Osteocyte (in vitro differentiated cells): Measurements from ENCODE around the gene RBM4. TPM values are rescaled to one million over a fixed set of nuclear protein-coding genes. Genes with fewer than 3 reads are reported as not detected.
"Not testable (repeated sequence)": the region's sequence is repeated elsewhere in the genome, so short reads cannot be mapped to it uniquely, and the experiment has no call there.

Experiments
- DNase-seq: peaks from one replicate; pipeline ENCODE4 v3.0.0; 2021; ENCODE audit warnings: mixed read lengths; ENCODE audit not compliant: unreplicated experiment; ENCODE audit errors: extremely low spot score
- H3K27ac Mint-ChIP-seq: one replicate; pipeline ENCODE4 v1.8.0; 2021; ENCODE audit warnings: mild to moderate bottlenecking, mixed read lengths; ENCODE audit not compliant: unreplicated experiment
- H3K27me3 Mint-ChIP-seq: one replicate; pipeline ENCODE4 v1.8.0; 2021; ENCODE audit warnings: mixed read lengths; ENCODE audit not compliant: unreplicated experiment
- H3K36me3 Mint-ChIP-seq: one replicate; pipeline ENCODE4 v1.8.0; 2021; ENCODE audit warnings: mixed read lengths; ENCODE audit not compliant: unreplicated experiment
- H3K4me1 Mint-ChIP-seq: one replicate; pipeline ENCODE4 v1.8.0; 2021; ENCODE audit warnings: mixed read lengths; ENCODE audit not compliant: unreplicated experiment
- H3K4me3 Mint-ChIP-seq: one replicate; pipeline ENCODE4 v1.8.0; 2021; ENCODE audit warnings: mild to moderate bottlenecking, moderate library complexity, mixed read lengths; ENCODE audit not compliant: unreplicated experiment
- H3K9me3 Mint-ChIP-seq: one replicate; pipeline ENCODE4 v1.8.0; 2021; ENCODE audit warnings: mixed read lengths; ENCODE audit not compliant: unreplicated experiment
- total RNA-seq: library from RNA; stranded (reverse); gene quantifications from 2 replicates; pipeline ENCODE4 v1.2.1, GENCODE V29; 2021
- TF ChIP-seq, protein P1 (sequence below): fragments of 200-600 bp; sonication (generic); IDR thresholded peaks from 2 replicates; pipeline ENCODE4 v1.5.0; 2021; ENCODE audit warnings: antibody characterized with exemption, mild to moderate bottlenecking, moderate library complexity

RBM4 gene
- total RNA-seq, 1 donor from 2014 or later = 158 TPM

DNA sequence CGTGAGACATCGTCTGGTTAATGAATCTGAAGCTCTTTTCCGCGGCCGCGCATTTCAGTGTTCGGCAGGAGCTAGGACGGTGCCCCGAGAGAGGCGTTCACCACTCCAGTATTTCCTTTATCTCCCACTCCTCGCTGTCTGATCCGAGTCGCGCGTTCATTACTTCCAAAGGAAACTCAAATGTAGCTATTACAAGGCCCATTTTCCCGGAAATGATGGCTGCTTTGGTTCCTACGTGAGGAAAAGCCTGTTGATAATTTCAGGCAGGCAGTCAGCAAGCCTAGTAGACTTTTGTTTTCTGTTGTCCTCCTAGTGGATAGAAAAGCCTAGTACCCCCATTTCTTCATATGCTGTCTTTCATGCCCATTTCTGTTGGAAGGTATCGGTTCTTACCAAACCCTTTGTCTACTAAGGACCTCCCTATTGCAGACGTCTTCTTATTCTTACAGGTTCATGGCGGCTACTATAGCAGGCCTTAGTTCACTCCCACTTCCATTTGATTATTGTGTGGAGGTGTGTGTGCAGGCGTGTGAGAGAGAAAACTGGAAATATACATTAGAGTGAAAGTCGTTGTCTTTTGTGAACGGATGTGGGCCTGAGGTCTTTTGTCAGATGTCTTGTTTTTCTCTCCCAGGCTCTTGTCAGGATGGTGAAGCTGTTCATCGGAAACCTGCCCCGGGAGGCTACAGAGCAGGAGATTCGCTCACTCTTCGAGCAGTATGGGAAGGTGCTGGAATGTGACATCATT is 737 bp downstream of the RBM4 start:
- H3K4me3 Mint-ChIP-seq = peak overlapping the region; percentile 97
- H3K36me3 Mint-ChIP-seq = peaks cover 44% of the 10 kb centered on the region
- H3K9me3 Mint-ChIP-seq = no peaks in the 10 kb centered on the region
- peak overlapping the region; percentile 98 for H3K27ac Mint-ChIP-seq
- TF ChIP-seq, protein P1, sequence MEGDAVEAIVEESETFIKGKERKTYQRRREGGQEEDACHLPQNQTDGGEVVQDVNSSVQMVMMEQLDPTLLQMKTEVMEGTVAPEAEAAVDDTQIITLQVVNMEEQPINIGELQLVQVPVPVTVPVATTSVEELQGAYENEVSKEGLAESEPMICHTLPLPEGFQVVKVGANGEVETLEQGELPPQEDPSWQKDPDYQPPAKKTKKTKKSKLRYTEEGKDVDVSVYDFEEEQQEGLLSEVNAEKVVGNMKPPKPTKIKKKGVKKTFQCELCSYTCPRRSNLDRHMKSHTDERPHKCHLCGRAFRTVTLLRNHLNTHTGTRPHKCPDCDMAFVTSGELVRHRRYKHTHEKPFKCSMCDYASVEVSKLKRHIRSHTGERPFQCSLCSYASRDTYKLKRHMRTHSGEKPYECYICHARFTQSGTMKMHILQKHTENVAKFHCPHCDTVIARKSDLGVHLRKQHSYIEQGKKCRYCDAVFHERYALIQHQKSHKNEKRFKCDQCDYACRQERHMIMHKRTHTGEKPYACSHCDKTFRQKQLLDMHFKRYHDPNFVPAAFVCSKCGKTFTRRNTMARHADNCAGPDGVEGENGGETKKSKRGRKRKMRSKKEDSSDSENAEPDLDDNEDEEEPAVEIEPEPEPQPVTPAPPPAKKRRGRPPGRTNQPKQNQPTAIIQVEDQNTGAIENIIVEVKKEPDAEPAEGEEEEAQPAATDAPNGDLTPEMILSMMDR = peak; percentile 15
- H3K4me1 Mint-ChIP-seq = peaks cover 62% of the 10 kb centered on the region
- H3K27me3 Mint-ChIP-seq = no peaks in the 10 kb centered on the region
- DNase-seq = no peak

DNA sequence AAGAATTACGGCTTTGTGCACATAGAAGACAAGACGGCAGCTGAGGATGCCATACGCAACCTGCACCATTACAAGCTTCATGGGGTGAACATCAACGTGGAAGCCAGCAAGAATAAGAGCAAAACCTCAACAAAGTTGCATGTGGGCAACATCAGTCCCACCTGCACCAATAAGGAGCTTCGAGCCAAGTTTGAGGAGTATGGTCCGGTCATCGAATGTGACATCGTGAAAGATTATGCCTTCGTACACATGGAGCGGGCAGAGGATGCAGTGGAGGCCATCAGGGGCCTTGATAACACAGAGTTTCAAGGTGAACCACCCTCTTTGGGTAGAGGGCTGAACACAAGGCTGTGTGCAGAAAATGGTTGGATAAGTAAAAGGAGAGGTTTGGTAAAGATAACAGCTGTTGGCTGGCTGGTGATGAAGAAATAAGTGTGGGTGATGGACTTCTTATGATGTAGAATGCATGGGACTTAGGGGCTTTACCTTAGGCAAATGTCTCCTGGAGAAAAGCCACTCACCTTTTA is 1.4 kb downstream of the RBM4 start:
- Mint-ChIP-seq H3K4me1 (peaks cover 69% of the 10 kb centered on the region), H3K36me3 (peaks cover 46% of the 10 kb centered on the region), H3K4me3 (peak overlapping the region; percentile 97), H3K27ac (peak overlapping the region; percentile 98)
- DNase-seq, H3K9me3 Mint-ChIP-seq, H3K27me3 Mint-ChIP-seq: not testable (repeated sequence)

DNA sequence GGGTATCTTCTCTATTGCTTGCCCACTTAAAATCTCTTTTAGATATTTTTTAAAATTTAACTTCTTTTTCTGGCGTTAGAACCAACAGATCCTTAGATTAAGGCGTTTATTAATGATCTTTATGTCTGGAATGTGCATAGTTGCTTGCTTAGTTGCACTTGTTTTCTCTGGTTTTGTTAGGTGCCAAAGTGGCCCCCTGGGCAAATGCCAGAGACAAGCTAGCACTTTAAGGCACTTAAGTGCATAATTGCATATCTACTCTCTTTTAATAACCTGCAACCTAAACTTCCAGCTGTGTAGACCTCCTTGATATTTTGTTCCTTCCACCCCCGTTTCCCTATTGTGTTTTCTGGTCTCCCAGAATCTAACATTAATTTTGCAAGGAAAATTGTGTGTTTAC is 3.3 kb downstream of the RBM4 start:
- Mint-ChIP-seq H3K4me3 (peak overlapping the region; percentile 97), H3K27me3 (no peaks in the 10 kb centered on the region), H3K4me1 (peaks cover 75% of the 10 kb centered on the region), H3K36me3 (peaks cover 64% of the 10 kb centered on the region), H3K27ac (peak overlapping the region; percentile 1), H3K9me3 (no peaks in the 10 kb centered on the region)
- no peak for DNase-seq
- TF ChIP-seq, protein P1 = no peak

DNA sequence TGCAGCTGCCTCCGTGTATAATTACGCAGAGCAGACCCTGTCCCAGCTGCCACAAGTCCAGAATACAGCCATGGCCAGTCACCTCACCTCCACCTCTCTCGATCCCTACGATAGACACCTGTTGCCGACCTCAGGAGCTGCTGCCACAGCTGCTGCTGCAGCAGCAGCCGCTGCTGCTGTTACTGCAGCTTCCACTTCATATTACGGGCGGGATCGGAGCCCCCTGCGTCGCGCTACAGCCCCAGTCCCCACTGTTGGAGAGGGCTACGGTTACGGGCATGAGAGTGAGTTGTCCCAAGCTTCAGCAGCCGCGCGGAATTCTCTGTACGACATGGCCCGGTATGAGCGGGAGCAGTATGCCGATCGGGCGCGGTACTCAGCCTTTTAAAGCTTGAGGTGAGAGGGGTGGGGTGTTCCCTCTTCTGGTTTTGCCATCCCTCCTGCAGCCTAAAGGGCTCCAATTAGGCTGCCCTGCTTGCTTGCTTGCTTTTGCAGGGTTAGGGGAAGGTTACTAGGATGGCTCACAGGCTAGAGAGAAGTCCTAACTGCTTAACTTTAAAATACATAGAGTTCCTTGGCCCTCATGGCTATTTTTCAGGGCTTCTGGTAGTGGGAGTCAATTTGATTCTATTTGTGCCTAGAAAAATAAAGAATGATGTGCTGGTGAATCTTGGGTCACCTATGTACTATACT is 5.4 kb downstream of the RBM4 start:
- H3K9me3 Mint-ChIP-seq = no peaks in the 10 kb centered on the region
- H3K4me3 Mint-ChIP-seq = no peak overlapping the region
- peaks cover 66% of the 10 kb centered on the region for H3K4me1 Mint-ChIP-seq
- H3K36me3 Mint-ChIP-seq = peaks cover 76% of the 10 kb centered on the region
- no peak overlapping the region for H3K27ac Mint-ChIP-seq
- no peak for DNase-seq
- TF ChIP-seq, protein P1 = no peak
- no peaks in the 10 kb centered on the region for H3K27me3 Mint-ChIP-seq

DNA sequence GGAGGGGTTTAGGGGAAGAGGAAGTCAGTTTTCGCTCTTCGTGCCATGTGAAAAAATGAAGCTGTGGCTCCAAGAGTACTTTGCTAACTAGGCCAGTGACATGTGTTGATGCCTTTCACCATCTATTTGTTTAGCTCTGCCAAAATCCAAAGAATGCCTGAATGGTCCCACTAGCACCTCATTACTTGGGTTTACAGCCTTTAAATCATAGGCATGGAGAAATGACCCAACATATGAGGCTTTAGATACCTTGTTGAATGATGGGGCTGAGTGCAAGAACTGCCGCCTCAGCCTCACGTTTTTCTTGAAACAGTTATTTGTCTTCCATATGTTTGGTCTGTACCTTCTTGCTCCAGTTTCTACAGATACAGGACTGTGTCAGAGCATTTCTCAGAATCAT is 8.3 kb downstream of the RBM4 start:
- H3K4me1 Mint-ChIP-seq = peaks cover 40% of the 10 kb centered on the region
- no peak overlapping the region for H3K27ac Mint-ChIP-seq
- TF ChIP-seq, protein P1 = no peak
- H3K27me3 Mint-ChIP-seq = no peaks in the 10 kb centered on the region
- no peaks in the 10 kb centered on the region for H3K9me3 Mint-ChIP-seq
- peaks cover 61% of the 10 kb centered on the region for H3K36me3 Mint-ChIP-seq
- H3K4me3 Mint-ChIP-seq = no peak overlapping the region
- no peak for DNase-seq
